Pancreas (tissue), 10 donors: ENCODE measurements around the gene CR1. TPM values are rescaled to one million over a fixed set of nuclear protein-coding genes. Genes with fewer than 3 reads are reported as not detected.
"Not testable (repeated sequence)": the region's sequence is repeated elsewhere in the genome, so short reads cannot be mapped to it uniquely, and the experiment has no call there.

Source experiments
- ATAC-seq, 4 donors: fragments of 200-7000 bp; cut with Tn5 transposase; one replicate each; pipeline versions ENCODE4 v1.8.0 to v1.9.1; 2020; ENCODE audit warnings: mild to moderate bottlenecking in 4 of 4, moderate library complexity in 4 of 4
- DNase-seq, 6 donors: peaks; one replicate each; pipeline ENCODE4 v3.0.0-alpha.2; 2020
- FAIRE-seq: peaks from 2 replicates; lab custom pipeline; 2012; peaks lifted over from hg19 to GRCh38; lab: Jason Lieb, UNC
- H3K27ac ChIP-seq, 4 donors: fragments of 200-600 bp; sonication (generic); 1 replicate in 3 of 4; 2 replicates in 1 of 4; pipeline versions ENCODE4 v1.5.0 to v1.8.0; 2020
- H3K27me3 ChIP-seq, 4 donors: fragments of 200-600 bp; one replicate each; pipeline ENCODE4 v1.8.0; 2021
- H3K36me3 ChIP-seq, 3 donors: fragments of 200-600 bp; sonication (generic) in 1 of 3; one replicate each; pipeline versions ENCODE4 v1.5.0 to v1.8.0; 2020 to 2021
- H3K4me1 ChIP-seq, 3 donors: fragments of 200-600 bp; one replicate each; pipeline ENCODE4 v1.8.0; 2021
- H3K4me3 ChIP-seq, 4 donors: fragments of 200-600 bp; sonication (generic) in 2 of 4; one replicate each; pipeline versions ENCODE4 v1.5.0 to v1.8.0; 2020 to 2021
- H3K9me3 ChIP-seq, 4 donors: fragments of 200-600 bp; one replicate each; pipeline ENCODE4 v1.8.0; 2021
- WGBS, 2 donors: extraction: QIAGEN DNeasy Blood & Tissue Kit; methylation state at CpG; one replicate each; pipeline ENCODE4 v1.1.7; 2013; 5-methylcytosine and 5-hydroxymethylcytosine counted together
- intact Hi-C, 3 donors: fragments of 100-400 bp; cut with DNase I; formaldehyde crosslinking; loops; one replicate each; pipeline versions ENCODE4 v1.11.1 to v1.14.2; 2022
- polyA plus RNA-seq, 2 donors: library from polyadenylated mRNA; stranded (reverse); fragments of 200-250 nt; gene quantifications; one replicate each; pipeline ENCODE4 v1.2.3, GENCODE V29; 2013
- total RNA-seq, 6 donors: library from RNA; stranded (reverse); fragmentation: NEBNext Ultra II Directional in 4 of 6; extraction: Animal tissue kit (Norgen Biotek cat#: 25700) in 4 of 6; gene quantifications; one replicate each; pipeline versions ENCODE4 v1.2.1 to v1.2.4, GENCODE V29; 2021 to 2023
- TF ChIP-seq, protein P1 (sequence below), 4 donors: fragments of 200-600 bp; sonication (generic) in 3 of 4; IDR thresholded peaks; one replicate each; pipeline versions ENCODE4 v1.5.0 to v1.8.0; 2021; ENCODE audit warnings: antibody characterized with exemption in 4 of 4
- donor health status: healthy with polysubstance abuse.
- donor health status: DM: no; HTN: no; CAD: no; lungs with moderate emphysema.
- donor health status: DM: no; HTN: no; CAD: no.
- donor health status: control.
- donor health status: control.
- donor health status: Bipolar disorder and iron deficiency.
- donor health status: DM: yes; HTN: yes; CAD: no.
- donor health status: DM: no; HTN: no; CAD: no.
- donor health status: DM: no; HTN: no; CAD: no.
- donor health status: DM: yes; HTN: yes; CAD: no.

Gene CR1
- total and polyA plus RNA-seq, 8 donors: 0.05 to 4.7 (median 0.29) TPM

DNA sequence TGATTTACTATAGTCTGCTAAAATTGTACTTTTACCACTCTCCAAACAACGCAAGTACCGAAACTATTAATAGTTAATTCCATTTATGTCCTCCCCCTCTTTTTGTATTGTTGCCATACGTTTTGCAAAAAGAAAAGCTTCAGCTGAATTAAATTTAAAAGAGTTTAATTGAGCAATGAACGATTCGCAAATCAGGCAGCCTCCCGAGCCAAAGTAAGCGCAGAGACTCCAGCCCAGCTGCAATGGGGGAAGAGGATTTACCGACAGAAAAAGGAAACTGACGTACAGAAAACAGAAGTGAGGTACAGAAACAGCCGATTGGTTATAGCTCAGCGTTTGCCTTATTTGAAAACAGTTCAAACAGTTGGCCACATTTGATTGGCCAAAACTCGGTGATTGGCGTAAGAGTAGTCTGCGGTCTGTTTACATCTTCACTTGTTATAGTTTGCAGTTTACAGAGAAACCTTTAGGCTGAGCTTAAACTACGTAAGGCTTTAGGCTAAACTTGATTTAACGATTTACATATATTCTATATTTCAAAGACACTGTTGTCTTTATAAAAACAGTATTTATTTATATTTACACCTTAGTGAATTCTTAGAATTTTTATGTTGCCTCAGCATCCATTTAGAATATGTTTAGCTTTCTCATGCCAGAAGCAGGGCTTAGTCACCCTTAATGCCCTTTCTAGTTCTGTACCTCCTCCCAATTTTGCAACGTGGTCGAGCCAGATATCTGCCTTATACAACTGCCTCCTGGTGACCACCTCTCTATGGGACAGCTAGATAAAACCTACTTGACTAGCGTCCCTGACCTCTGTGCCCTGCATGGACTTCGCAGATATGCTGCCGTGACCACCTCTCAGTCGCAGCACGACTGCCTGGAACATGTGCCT lies 23.8 kb downstream of the CR1 start:
- no peak for DNase-seq
- Histone ChIP-seq H3K27ac (no peak overlapping the region), H3K9me3 (no peaks in the 10 kb centered on the region), H3K4me3 (no peak overlapping the region), H3K27me3 (peaks cover 0 to 3% (median 0%) of the 10 kb centered on the region in 4 donors), H3K4me1 (no peaks in the 10 kb centered on the region), H3K36me3 (no peaks in the 10 kb centered on the region)
- TF ChIP-seq, protein P1, sequence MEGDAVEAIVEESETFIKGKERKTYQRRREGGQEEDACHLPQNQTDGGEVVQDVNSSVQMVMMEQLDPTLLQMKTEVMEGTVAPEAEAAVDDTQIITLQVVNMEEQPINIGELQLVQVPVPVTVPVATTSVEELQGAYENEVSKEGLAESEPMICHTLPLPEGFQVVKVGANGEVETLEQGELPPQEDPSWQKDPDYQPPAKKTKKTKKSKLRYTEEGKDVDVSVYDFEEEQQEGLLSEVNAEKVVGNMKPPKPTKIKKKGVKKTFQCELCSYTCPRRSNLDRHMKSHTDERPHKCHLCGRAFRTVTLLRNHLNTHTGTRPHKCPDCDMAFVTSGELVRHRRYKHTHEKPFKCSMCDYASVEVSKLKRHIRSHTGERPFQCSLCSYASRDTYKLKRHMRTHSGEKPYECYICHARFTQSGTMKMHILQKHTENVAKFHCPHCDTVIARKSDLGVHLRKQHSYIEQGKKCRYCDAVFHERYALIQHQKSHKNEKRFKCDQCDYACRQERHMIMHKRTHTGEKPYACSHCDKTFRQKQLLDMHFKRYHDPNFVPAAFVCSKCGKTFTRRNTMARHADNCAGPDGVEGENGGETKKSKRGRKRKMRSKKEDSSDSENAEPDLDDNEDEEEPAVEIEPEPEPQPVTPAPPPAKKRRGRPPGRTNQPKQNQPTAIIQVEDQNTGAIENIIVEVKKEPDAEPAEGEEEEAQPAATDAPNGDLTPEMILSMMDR (IDR thresholded peaks at IDR 0.05): no peak
- intact Hi-C loops: no loop called here
- no peak for ATAC-seq
- 70 to 78% methylated on average over 23 of the region's 23 CpGs for WGBS, 2 donors
- no peak for FAIRE-seq

DNA sequence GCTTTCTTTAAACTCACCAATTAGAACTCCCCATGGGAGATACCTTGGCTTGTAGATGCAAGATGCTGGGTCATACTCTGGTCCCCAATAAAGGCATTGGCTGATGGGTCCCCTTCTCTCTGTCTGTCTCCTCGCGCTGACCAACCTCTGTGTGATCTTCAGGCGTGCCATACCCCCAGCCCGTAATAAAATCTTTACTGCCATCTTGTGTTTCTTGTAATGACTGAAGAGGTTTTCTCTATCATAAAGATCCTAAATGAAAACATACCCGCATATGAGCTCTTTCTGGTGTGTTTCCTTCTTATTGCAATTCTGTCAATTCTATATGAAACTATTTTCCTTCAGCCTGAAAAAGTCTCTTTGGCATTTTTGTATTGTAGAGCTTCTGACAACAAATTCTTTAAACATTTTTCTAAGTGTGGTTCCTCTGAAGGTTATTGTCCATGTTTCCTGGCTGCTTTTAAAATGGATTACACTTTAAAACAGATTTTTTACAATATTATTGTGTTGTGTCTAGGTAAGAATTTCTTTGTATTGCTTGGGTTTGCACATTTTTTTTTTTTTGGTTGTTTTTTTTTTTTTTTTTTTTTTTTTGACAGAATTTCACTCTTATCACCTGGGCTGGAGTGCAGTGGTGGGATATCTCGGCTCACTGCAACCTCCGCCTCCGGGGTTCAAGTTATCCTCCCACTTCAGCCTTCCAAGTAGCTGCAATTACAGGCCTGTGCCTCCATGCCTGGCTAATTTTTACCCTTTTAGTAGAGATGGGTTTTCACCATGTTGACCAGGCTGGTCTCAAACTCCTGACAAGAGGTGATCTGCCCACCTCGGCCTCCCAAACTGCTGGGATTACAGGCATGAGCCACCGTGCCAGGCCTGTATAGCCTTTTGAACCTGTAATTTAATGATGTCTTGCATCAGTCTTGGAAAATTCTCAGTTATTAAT lies 24.7 kb downstream of the CR1 start:
- H3K36me3 ChIP-seq, H3K9me3 ChIP-seq, FAIRE-seq, DNase-seq, H3K4me3 ChIP-seq, H3K27ac ChIP-seq, H3K27me3 ChIP-seq, intact Hi-C loops, H3K4me1 ChIP-seq, ATAC-seq: not testable (repeated sequence)
- WGBS, 2 donors: 80 to 86% methylated on average over 10 of the region's 10 CpGs

DNA sequence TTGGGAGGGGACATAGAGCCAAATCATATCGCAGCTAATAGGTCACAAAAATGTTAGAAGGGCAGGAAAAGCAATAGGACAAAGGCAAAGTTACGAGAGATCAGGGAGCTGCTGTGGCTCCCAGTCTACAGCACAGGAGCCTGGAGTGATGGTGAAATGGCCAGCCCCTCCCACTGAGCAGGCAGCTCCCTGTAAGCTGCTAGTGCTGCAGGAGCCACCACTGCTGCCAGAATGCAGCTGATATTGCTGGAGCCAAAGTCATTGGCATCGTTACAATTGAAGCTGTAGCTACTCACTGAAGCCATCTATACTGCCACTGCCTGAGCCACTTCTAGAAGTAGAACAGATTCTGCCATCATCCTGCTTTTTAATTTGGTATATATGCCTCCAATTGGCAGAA lies 29.3 kb downstream of the CR1 start:
- H3K36me3 ChIP-seq, FAIRE-seq, H3K4me1 ChIP-seq, ATAC-seq, H3K27ac ChIP-seq, intact Hi-C loops, H3K27me3 ChIP-seq, DNase-seq, H3K9me3 ChIP-seq, H3K4me3 ChIP-seq: not testable (repeated sequence)
- 45 to 54% methylated on average over 2 to 3 of the region's 3 CpGs for WGBS, 2 donors

DNA sequence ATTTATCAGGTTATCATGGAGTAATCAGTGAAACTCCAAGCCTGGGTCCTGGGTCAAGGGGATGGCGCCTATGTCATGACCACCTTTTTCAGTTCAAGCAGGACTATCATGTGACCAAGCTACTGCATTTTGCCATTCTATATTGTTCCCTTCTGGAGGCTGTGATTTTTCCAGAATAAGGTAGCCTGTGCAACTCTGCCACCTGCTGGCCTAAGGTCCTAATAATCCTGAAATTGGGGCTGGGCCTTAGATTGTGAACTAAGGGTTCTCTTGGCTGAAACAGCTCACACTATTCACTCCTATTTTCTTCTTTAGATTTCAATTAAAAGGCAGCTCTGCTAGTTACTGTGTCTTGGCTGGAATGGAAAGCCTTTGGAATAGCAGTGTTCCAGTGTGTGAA lies 32.4 kb downstream of the CR1 start:
- H3K9me3 ChIP-seq, intact Hi-C loops, H3K27ac ChIP-seq, FAIRE-seq, H3K36me3 ChIP-seq, H3K27me3 ChIP-seq, H3K4me1 ChIP-seq, H3K4me3 ChIP-seq, DNase-seq: not testable (repeated sequence)
- peak in 3 of 4 donors; percentile 48 to 80 (median 66) for ATAC-seq
- no CpG with 5 or more reads among the region's 1 CpG for WGBS, 2 donors

DNA sequence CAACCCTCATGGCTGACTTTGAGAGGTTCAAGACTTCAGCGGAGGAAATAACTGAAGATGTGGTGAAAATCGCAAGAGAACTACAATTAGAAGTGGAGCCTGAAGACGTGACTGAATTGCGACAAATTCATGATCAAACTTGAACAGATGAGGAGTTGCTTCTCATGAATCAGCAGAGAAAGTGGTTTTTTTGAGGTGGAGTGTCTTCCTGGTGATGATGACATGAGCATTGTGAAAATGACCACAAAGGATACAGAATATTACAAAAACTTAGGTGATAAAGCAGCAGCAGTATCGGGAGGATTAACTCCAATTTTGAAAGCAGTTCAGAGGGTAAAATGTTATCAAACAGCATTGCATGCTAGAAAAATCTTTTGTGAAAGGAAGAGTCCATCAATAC lies 40.3 kb downstream of the CR1 start:
- DNase-seq, ATAC-seq, H3K9me3 ChIP-seq, H3K36me3 ChIP-seq, H3K4me3 ChIP-seq, H3K4me1 ChIP-seq, H3K27ac ChIP-seq, intact Hi-C loops, FAIRE-seq, H3K27me3 ChIP-seq: not testable (repeated sequence)
- no CpG with 5 or more reads among the region's 5 CpGs for WGBS, 2 donors

DNA sequence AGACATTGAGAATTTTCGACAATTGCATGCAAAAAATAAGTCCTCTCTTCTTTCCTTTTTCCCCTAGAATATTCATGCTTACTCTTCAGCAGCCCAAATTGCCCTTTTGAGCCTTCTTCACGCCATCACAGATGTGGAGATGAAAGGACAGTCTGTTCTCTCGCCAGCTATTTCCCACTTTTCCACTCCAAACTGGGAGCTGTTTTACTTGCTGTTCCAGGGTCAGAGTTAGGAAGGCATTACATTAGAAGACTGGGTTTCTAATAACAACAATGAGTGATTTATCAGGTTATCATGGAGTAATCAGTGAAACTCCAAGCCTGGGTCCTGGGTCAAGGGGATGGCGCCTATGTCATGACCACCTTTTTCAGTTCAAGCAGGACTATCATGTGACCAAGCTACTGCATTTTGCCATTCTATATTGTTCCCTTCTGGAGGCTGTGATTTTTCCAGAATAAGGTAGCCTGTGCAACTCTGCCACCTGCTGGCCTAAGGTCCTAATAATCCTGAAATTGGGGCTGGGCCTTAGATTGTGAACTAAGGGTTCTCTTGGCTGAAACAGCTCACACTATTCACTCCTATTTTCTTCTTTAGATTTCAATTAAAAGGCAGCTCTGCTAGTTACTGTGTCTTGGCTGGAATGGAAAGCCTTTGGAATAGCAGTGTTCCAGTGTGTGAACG lies 50.9 kb downstream of the CR1 start:
- H3K27me3 ChIP-seq, H3K4me1 ChIP-seq, H3K27ac ChIP-seq, DNase-seq, H3K9me3 ChIP-seq, intact Hi-C loops, H3K4me3 ChIP-seq, FAIRE-seq, H3K36me3 ChIP-seq: not testable (repeated sequence)
- no CpG with 5 or more reads among the region's 5 CpGs for WGBS, 2 donors
- peak in 3 of 4 donors; percentile 50 to 77 (median 68) for ATAC-seq

DNA sequence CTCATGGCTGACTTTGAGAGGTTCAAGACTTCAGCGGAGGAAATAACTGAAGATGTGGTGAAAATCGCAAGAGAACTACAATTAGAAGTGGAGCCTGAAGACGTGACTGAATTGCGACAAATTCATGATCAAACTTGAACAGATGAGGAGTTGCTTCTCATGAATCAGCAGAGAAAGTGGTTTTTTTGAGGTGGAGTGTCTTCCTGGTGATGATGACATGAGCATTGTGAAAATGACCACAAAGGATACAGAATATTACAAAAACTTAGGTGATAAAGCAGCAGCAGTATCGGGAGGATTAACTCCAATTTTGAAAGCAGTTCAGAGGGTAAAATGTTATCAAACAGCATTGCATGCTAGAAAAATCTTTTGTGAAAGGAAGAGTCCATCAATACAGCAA lies 58.9 kb downstream of the CR1 start:
- H3K27me3 ChIP-seq, H3K27ac ChIP-seq, DNase-seq, H3K4me1 ChIP-seq, FAIRE-seq, H3K4me3 ChIP-seq, intact Hi-C loops, ATAC-seq, H3K9me3 ChIP-seq, H3K36me3 ChIP-seq: not testable (repeated sequence)
- no CpG with 5 or more reads among the region's 5 CpGs for WGBS, 2 donors
